ENCODE measurements around the gene PHACTR3.

Gene PHACTR3

DNA sequence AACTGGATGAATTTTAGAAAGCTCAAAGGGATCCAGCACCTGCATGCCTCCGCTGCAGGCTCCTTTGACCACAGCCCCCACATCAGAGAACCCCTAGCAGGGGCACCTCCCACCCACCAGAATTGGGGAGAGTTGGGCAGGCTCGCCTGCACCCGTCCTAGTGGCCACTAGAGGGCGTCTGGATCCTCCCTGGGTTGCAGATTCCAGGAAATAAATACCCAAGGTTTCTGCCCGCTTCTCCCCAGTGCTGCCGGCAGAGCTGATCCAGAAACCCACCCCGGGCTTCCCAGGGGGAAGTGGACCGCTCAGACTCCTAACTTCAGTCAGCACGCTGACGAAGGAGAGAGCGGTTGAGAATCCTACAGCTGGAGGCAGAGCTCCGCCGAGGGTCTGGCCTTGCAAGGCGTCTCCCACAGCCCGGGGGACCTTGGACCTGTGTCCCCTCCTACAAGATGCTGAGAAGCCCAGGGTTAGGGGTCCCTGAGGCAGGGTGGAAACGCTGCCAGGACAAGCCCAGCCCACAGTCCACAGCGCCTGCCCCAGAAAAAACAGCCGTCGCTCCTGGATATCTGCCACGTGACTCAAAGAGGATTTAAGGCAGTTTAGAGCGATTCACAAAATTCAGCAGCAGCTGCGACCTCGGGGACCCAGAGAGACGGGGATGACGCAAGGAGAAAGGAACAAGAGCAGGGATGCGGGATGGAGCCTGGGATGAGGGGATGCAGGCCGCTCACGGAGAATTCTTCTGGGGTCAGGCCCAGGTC, 32.6 kb upstream of the PHACTR3 start:
- Histone ChIP-seq H2AFZ (ENCODE audit: low read length) (peak overlapping the region; percentile 74; the same call in 1 of the 2 replicates), H3K9ac (ENCODE audit: low read length) (no peak overlapping the region), H3K36me3 (replicated peaks; ENCODE audit: insufficient read depth, low read length) (no peaks in the 10 kb centered on the region), H4K20me1 (ENCODE audit: insufficient read depth, low read length) (no peaks in the 10 kb centered on the region), H3F3A (ENCODE audit: insufficient read depth, low read length) (no peaks in the 10 kb centered on the region), H3K9me2 (replicated peaks; ENCODE audit: insufficient read depth, low read length) (no peaks in the 10 kb centered on the region), H3K79me2 (ENCODE audit: low read length) (no peaks in the 10 kb centered on the region), H3K4me1 (ENCODE audit: low read length) (no peaks in the 10 kb centered on the region), H3K9me3 (replicated peaks; ENCODE audit: insufficient read depth, low read length) (no peaks in the 10 kb centered on the region), H3K27ac (ENCODE audit: low read length) (no peak overlapping the region), H3K4me2 (ENCODE audit: low read depth, low read length) (peak overlapping the region; percentile 52), H3K4me3 (ENCODE audit: low read length) (peak overlapping the region; percentile 37), H3K27me3 (replicated peaks; ENCODE audit: insufficient read depth, low read length) (peaks cover 67% of the 10 kb centered on the region)
- peak; percentile 30 for DNase-seq
- TF ChIP-seq EZH2phosphoT487 (IDR thresholded peaks at IDR 0.05; ENCODE audit: low read length), result no peak
- TF ChIP-seq, protein P1, sequence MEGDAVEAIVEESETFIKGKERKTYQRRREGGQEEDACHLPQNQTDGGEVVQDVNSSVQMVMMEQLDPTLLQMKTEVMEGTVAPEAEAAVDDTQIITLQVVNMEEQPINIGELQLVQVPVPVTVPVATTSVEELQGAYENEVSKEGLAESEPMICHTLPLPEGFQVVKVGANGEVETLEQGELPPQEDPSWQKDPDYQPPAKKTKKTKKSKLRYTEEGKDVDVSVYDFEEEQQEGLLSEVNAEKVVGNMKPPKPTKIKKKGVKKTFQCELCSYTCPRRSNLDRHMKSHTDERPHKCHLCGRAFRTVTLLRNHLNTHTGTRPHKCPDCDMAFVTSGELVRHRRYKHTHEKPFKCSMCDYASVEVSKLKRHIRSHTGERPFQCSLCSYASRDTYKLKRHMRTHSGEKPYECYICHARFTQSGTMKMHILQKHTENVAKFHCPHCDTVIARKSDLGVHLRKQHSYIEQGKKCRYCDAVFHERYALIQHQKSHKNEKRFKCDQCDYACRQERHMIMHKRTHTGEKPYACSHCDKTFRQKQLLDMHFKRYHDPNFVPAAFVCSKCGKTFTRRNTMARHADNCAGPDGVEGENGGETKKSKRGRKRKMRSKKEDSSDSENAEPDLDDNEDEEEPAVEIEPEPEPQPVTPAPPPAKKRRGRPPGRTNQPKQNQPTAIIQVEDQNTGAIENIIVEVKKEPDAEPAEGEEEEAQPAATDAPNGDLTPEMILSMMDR (IDR thresholded peaks at IDR 0.05; ENCODE audit: low read length), result peak; percentile 90

DNA sequence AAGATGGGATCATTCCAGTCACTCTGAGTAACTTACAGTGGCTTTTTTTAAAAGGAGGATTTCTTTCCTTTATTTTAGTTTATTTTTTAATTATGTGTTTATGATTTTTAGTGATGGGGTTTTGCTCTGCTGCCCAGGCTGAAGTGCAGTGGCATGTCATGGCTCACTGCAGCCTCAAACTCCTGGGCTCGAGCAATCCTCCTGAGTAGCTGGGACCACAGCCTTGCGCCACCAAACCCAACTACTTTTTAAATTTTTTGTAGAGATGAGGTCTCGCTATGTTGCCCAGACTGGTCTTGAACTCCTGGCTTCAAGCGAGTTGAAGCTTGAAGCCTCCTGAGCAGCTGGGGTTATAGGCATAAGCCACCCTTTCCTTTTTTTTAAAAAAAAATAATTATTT, 31.8 kb upstream of the PHACTR3 start:
- DNase-seq, result no peak
- H3K4me1 ChIP-seq (ENCODE audit: low read length), result no peaks in the 10 kb centered on the region
- no peaks in the 10 kb centered on the region for H3K9me2 ChIP-seq (replicated peaks; ENCODE audit: insufficient read depth, low read length)
- H3K9me3 ChIP-seq (replicated peaks; ENCODE audit: insufficient read depth, low read length), result no peaks in the 10 kb centered on the region
- no peak overlapping the region for H3K9ac ChIP-seq (ENCODE audit: low read length)
- no peaks in the 10 kb centered on the region for H4K20me1 ChIP-seq (ENCODE audit: insufficient read depth, low read length)
- no peak overlapping the region for H3K27ac ChIP-seq (ENCODE audit: low read length)
- H3F3A ChIP-seq (ENCODE audit: insufficient read depth, low read length), result no peaks in the 10 kb centered on the region
- TF ChIP-seq, protein P1 (IDR thresholded peaks at IDR 0.05; ENCODE audit: low read length), result no peak
- no peak for TF ChIP-seq EZH2phosphoT487 (IDR thresholded peaks at IDR 0.05; ENCODE audit: low read length)
- H3K79me2 ChIP-seq (ENCODE audit: low read length), result no peaks in the 10 kb centered on the region
- H3K27me3 ChIP-seq (replicated peaks; ENCODE audit: insufficient read depth, low read length), result peaks cover 71% of the 10 kb centered on the region
- H3K4me3 ChIP-seq (ENCODE audit: low read length), result no peak overlapping the region
- no peaks in the 10 kb centered on the region for H3K36me3 ChIP-seq (replicated peaks; ENCODE audit: insufficient read depth, low read length)
- H2AFZ ChIP-seq (ENCODE audit: low read length), result no peak overlapping the region
- H3K4me2 ChIP-seq (ENCODE audit: low read depth, low read length), result no peak overlapping the region

DNA sequence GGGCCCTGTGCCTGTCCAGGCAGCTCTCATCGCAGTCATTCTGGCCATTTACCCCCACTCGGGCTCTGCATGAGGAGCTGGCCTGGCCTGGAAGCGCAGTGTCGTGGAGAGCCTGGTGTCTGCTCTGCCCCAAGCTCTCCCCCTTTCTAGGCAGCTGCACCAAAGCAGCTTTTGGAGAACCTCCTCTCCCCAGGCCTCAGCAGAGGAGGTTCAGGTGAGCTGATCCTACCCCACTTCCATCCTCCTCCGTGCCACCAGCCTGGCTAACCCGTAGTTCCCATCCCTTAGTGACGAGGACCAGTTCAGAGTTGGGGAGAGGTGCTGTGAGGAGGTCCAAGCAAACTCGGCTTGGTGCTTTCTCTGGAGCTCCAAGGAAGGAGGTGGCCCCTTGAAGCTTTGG, 30.5 kb upstream of the PHACTR3 start:
- TF ChIP-seq EZH2 (optimal IDR thresholded peaks at IDR 0.05; ENCODE audit: low read depth, low read length) (no peak), EZH2phosphoT487 (IDR thresholded peaks at IDR 0.05; ENCODE audit: low read length) (no peak)
- TF ChIP-seq, protein P1 (IDR thresholded peaks at IDR 0.05; ENCODE audit: low read length), result no peak
- no peak overlapping the region for H2AFZ ChIP-seq (ENCODE audit: low read length)

More for the DNA sequence above, 30.5 kb upstream of the PHACTR3 start:
- H3K79me2 ChIP-seq (ENCODE audit: low read length), result no peaks in the 10 kb centered on the region
- H4K20me1 ChIP-seq (ENCODE audit: insufficient read depth, low read length), result no peaks in the 10 kb centered on the region
- no peak overlapping the region for H3K4me3 ChIP-seq (ENCODE audit: low read length)
- H3K36me3 ChIP-seq (replicated peaks; ENCODE audit: insufficient read depth, low read length), result no peaks in the 10 kb centered on the region
- no peaks in the 10 kb centered on the region for H3K9me2 ChIP-seq (replicated peaks; ENCODE audit: insufficient read depth, low read length)
- peaks cover 72% of the 10 kb centered on the region for H3K27me3 ChIP-seq (replicated peaks; ENCODE audit: insufficient read depth, low read length)
- no peaks in the 10 kb centered on the region for H3K4me1 ChIP-seq (ENCODE audit: low read length)
- no peaks in the 10 kb centered on the region for H3F3A ChIP-seq (ENCODE audit: insufficient read depth, low read length)
- H3K9ac ChIP-seq (ENCODE audit: low read length), result no peak overlapping the region
- H3K27ac ChIP-seq (ENCODE audit: low read length), result no peak overlapping the region
- H3K9me3 ChIP-seq (replicated peaks; ENCODE audit: insufficient read depth, low read length), result no peaks in the 10 kb centered on the region
- no peak for DNase-seq
- no peak overlapping the region for H3K4me2 ChIP-seq (ENCODE audit: low read depth, low read length)

Measured in MM.1S (cell line).